NCI-H510A treated with DMSO at 0.1 percent for 48 hours (cell line): ENCODE results near the gene FAM117B.

Experiments used
- DNase-seq: peaks from one replicate; lab custom pipeline; 2025; lab: John Stamatoyannopoulos, UW

The FAM117B gene

DNA sequence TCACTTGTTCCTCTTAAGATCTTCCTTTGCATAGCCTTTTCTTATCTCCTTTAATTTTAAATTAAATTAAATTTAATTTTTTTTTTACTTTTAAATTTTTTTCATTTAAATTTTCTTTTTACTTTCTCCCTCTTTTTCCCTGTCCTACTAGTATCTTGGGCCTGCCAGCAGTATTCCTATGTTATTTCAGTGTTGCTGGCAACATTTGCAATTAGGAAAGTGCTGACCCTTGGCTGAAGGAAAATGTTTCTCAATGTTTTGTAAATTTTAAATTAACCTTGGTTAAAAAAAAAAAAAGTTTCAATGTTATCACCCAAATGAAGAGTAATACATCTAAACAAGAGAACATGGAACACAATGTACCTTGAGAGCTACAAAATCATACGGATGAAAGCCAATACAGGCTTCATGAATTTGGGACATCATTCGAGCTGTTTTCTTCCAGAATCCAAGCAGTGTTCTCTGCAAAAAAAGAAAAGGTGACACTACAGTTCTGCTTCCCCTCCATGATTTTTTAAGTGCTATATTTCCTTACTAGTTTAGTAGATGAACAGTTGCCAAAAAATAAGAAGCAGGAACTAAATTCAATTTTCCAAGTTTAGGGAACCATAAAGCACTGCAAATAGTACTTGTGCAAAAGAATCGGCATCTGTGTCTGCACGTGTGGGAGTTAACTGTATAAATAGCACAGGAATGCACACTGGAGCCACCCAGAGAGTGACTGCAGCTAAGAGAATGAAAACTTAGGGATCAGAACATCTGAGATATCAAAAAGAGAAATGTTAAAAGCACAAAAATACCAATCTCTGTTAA, 181.0 kb downstream of the FAM117B start:
- no peak for DNase-seq

DNA sequence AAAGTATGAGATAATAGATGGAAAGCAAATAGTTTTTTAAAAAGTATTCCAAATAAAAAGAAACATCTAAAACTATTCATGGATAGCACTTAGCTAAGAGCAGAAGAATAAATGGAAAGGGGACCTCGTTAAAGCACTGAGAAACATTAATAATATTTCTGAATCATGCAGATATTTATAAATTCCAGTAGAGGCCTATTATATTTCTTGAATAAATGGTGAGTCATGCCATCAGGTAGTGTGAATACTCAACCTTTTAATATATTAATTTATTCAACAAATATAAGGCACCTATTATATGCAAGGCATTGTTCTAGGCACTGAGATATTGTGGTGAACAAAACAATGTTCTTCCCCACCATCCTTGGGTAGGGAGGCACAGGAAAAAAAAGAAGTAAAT, 183.0 kb downstream of the FAM117B start:
- DNase-seq = no peak

DNA sequence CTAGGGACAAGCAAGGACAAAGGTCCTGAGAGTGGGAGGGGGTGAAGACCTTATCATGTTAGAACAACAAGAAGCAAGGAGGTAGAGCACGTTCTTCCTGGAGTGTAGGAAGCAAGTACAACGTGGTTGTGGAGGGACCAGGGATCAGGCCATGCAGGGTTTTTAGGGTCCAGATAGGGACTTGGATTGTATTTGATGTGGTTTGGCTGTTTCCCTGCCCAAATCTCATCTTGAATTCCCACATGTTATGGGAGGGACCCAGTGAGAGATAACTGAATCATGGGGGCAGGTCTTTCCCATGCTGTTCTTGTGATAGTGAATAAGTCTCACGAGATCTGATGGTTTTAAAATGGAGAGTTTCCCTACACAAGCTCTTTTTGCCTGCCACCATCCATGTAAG, 183.6 kb downstream of the FAM117B start:
- DNase-seq = no peak
